ENCODE data around the gene LCLAT1.

LCLAT1 gene

GRCh38 chr2:30591186-30591585, 144.1 kb downstream of the LCLAT1 start:
- H3K4me3 ChIP-seq (ENCODE audit: low read depth, low read length), result no peak overlapping the region
- no peak for DNase-seq (ENCODE audit: low read depth, low spot score)
- TF ChIP-seq CTCF (IDR thresholded peaks at IDR 0.05; ENCODE audit: insufficient read depth, low read length, missing control alignments), result no peak
- ChIA-PET POLR2A (no interaction called here), CTCF (interaction anchor here (1.1 kb wide), 1 partner anchor 427 kb away, joined by 3 read pairs; no protein-coding TSS in a partner anchor)

- no peak overlapping the region for H3K4me3 ChIP-seq (ENCODE audit: low read depth, low read length)
- no peak for TF ChIP-seq CTCF (IDR thresholded peaks at IDR 0.05; ENCODE audit: insufficient read depth, low read length, missing control alignments)
- CTCF ChIA-PET, result interaction anchor here (1.1 to 1.6 kb wide), 3 partner anchors 9 to 363 kb away, joined by 3 to 4 read pairs (median 4); no protein-coding TSS in a partner anchor
- POLR2A ChIA-PET, result no interaction called here
- no peak for DNase-seq (ENCODE audit: low read depth, low spot score)
These were observed 154.3 kb downstream of the LCLAT1 start for GRCh38 chr2:30601375-30601774.

GRCh38 chr2:30605197-30605596, 158.2 kb downstream of the LCLAT1 start:
- POLR2A ChIA-PET, result no interaction called here
- no peak for TF ChIP-seq CTCF (IDR thresholded peaks at IDR 0.05; ENCODE audit: insufficient read depth, low read length, missing control alignments)
- DNase-seq (ENCODE audit: low read depth, low spot score), result no peak
- H3K4me3 ChIP-seq (ENCODE audit: low read depth, low read length), result no peak overlapping the region
- CTCF ChIA-PET, result no interaction called here

- ChIA-PET CTCF (no interaction called here), POLR2A (no interaction called here)
- no peak for TF ChIP-seq CTCF (IDR thresholded peaks at IDR 0.05; ENCODE audit: insufficient read depth, low read length, missing control alignments)
These were observed 161.6 kb downstream of the LCLAT1 start for GRCh38 chr2:30608643-30609042.

DNA sequence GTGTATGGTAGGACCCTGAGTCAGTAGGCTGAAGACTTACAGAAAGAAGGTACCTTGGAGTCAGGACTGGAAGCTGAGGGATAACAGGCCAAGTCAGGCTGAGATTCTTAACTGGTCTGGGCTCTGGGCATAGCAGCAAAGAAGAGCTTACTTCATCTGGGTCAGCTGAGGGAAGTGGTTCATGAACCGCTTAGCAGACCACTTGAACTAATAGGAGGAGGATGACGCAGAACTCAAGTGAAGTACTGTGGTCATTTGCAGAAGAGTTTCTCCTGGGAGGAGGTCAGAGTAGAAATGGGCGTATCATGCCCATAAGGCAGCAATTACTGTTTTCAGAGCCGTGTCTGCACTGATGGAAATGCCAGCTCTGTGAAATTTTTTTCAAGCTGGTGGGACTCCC, 164.5 kb downstream of the LCLAT1 start:
- CTCF ChIA-PET, result interaction anchor here (1.3 to 1.4 kb wide), 2 partner anchors 25 to 446 kb away, joined by 4 read pairs; no protein-coding TSS in a partner anchor
- TF ChIP-seq CTCF (IDR thresholded peaks at IDR 0.05; ENCODE audit: insufficient read depth, low read length, missing control alignments), result no peak
- no peak overlapping the region for H3K4me3 ChIP-seq (ENCODE audit: low read depth, low read length)
- peak; percentile 19 for DNase-seq (ENCODE audit: low read depth, low spot score)
- POLR2A ChIA-PET, result interaction anchor here (0.6 kb wide), 1 partner anchor 22 kb away, joined by 3 read pairs; no protein-coding TSS in a partner anchor

More at GRCh38 chr2:30608643-30609042, 161.6 kb downstream of the LCLAT1 start:
- DNase-seq (ENCODE audit: low read depth, low spot score), result no peak
- H3K4me3 ChIP-seq (ENCODE audit: low read depth, low read length), result no peak overlapping the region

DNA sequence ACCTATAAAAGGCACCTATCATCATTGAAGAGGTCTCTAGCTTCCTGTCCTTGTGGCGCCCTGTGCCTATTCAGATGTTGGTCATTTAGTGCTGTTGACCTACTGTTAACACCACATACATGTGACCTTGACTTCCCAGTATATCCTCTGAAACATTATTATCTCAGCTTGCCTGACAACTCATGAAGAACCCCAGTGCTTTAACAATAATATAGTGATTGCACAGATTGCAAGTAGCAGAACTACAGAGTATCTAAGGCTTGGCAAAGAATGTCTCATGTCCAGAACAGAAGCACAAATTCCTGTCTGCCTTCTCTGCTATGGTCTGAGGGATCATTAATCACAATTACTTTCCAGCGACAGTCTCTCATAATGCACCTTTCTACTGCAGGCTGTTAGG, 165.3 kb downstream of the LCLAT1 start:
- CTCF ChIA-PET, result interaction anchor here (1.1 to 1.4 kb wide), 2 partner anchors 93 to 447 kb away, joined by 3 to 4 read pairs; no protein-coding TSS in a partner anchor
- no peak for DNase-seq (ENCODE audit: low read depth, low spot score)
- H3K4me3 ChIP-seq (ENCODE audit: low read depth, low read length), result no peak overlapping the region
- POLR2A ChIA-PET, result no interaction called here
- TF ChIP-seq CTCF (IDR thresholded peaks at IDR 0.05; ENCODE audit: insufficient read depth, low read length, missing control alignments), result no peak

All from AG04449 (cell line).